HepG2 (cell line): Measurements from ENCODE around the gene ANKRD6. TPM values are rescaled to one million over a fixed set of nuclear protein-coding genes. Genes with fewer than 3 reads are reported as not detected.

Source experiments
- CEBPZ ChIP-seq: IDR thresholded peaks from 2 replicates; pipeline ENCODE4 v1.6.1; 2012; ENCODE audit warnings: low read length, improper control_type of control experiment
- ERF ChIP-seq: IDR thresholded peaks from 2 replicates; pipeline ENCODE4 v1.6.1; 2018; ENCODE audit warnings: missing biosample characterization, missing genetic modification reagents
- GABPA ChIP-seq, 2 experiments: IDR thresholded peaks; 2 replicates each; pipeline ENCODE4 v1.6.1; 2011 to 2016; ENCODE audit warnings: low read depth in 2 of 2, low read length in 1 of 2, missing biosample characterization in 1 of 2, missing genetic modification characterization in 1 of 2
- GATAD2A ChIP-seq: IDR thresholded peaks from 2 replicates; pipeline ENCODE4 v1.6.1; 2016
- NAIF1 ChIP-seq: sonication (generic); formaldehyde crosslinking; IDR thresholded peaks from 2 replicates; pipeline ENCODE4 v1.5.0; 2020; ENCODE audit warnings: mild to moderate bottlenecking, missing genetic modification reagents, borderline replicate concordance
- NBN ChIP-seq: fragments of 450-650 bp; conservative IDR thresholded peaks from 2 replicates; pipeline ENCODE4 v1.6.1; 2017
- SETDB1 ChIP-seq: sonication (generic); formaldehyde crosslinking; IDR thresholded peaks from 2 replicates; pipeline ENCODE4 v1.5.1; 2020; ENCODE audit warnings: missing genetic modification reagents, mild to moderate bottlenecking, borderline replicate concordance
- SMC3 ChIP-seq: IDR thresholded peaks from 2 replicates; pipeline ENCODE4 v1.6.1; 2011; ENCODE audit warnings: low read length, improper control_type of control experiment
- TMF1 ChIP-seq: sonication (generic); formaldehyde crosslinking; IDR thresholded peaks from 2 replicates; pipeline ENCODE4 v1.8.1; 2022; ENCODE audit warnings: low read depth, missing genetic modification reagents
- XRCC5 ChIP-seq: fragments of 200-400 bp; formaldehyde crosslinking; optimal IDR thresholded peaks from 2 replicates; pipeline ENCODE3; 2017; ENCODE audit warnings: mild to moderate bottlenecking, low read length
- ZBTB1 ChIP-seq: sonication (generic); formaldehyde crosslinking; IDR thresholded peaks from 2 replicates; pipeline ENCODE4 v1.4.0; 2020; ENCODE audit warnings: missing genetic modification reagents, borderline replicate concordance
- ZBTB3 ChIP-seq: sonication (generic); formaldehyde crosslinking; IDR thresholded peaks from 2 replicates; pipeline ENCODE4 v1.4.0; 2020; ENCODE audit warnings: low read depth, mild to moderate bottlenecking, moderate library complexity, missing genetic modification reagents, borderline replicate concordance
- ZBTB7B ChIP-seq: sonication (generic); formaldehyde crosslinking; IDR thresholded peaks from 2 replicates; pipeline ENCODE4 v1.4.0; 2020; ENCODE audit warnings: missing genetic modification reagents
- ZFP90 ChIP-seq: sonication (generic); formaldehyde crosslinking; IDR thresholded peaks from 2 replicates; pipeline ENCODE4 v1.8.0; 2022; ENCODE audit warnings: missing genetic modification reagents, mild to moderate bottlenecking, inconsistent platforms, borderline replicate concordance
- ZNF136 ChIP-seq: sonication (generic); formaldehyde crosslinking; IDR thresholded peaks from 2 replicates; pipeline ENCODE4 v1.8.1; 2022; ENCODE audit warnings: low read depth, mild to moderate bottlenecking, moderate library complexity, missing genetic modification reagents
- ZNF263 ChIP-seq: sonication (generic); formaldehyde crosslinking; IDR thresholded peaks from 2 replicates; pipeline ENCODE4 v1.4.0; 2020; ENCODE audit warnings: missing genetic modification reagents
- ZNF276 ChIP-seq: sonication (generic); formaldehyde crosslinking; IDR thresholded peaks from 2 replicates; pipeline ENCODE4 v1.4.0; 2020; ENCODE audit warnings: mild to moderate bottlenecking, low read depth, missing genetic modification reagents
- ZNF496 ChIP-seq: sonication (generic); formaldehyde crosslinking; IDR thresholded peaks from 2 replicates; pipeline ENCODE4 v1.8.1; 2023; ENCODE audit warnings: mild to moderate bottlenecking, moderate library complexity, missing genetic modification reagents; ENCODE audit not compliant: insufficient replicate concordance
- ZNF558 ChIP-seq: sonication (generic); formaldehyde crosslinking; IDR thresholded peaks from 2 replicates; pipeline ENCODE4 v1.9.0; 2022; ENCODE audit warnings: mild to moderate bottlenecking, missing genetic modification reagents, borderline replicate concordance
- ZNF605 ChIP-seq: sonication (generic); formaldehyde crosslinking; IDR thresholded peaks from 2 replicates; pipeline ENCODE4 v1.8.0; 2022; ENCODE audit warnings: mild to moderate bottlenecking, missing genetic modification reagents
- polyA plus RNA-seq, 8 experiments: library from polyadenylated mRNA; depleted of rRNA in 3 of 8; stranded (reverse) in 7 of 8; unstranded in 1 of 8; fragments of >200 nt; fragmentation: Illumina TruSeq in 4 of 8; extraction: Trizol in 4 of 8; gene quantifications; 2 replicates each; pipeline versions ENCODE4 v1.2.1 to v1.2.3, GENCODE V29; 2011 to 2016; ENCODE audit warnings: low read depth in 4 of 8, missing spikeins in 1 of 8, mixed read lengths in 1 of 8; ENCODE audit not compliant: insufficient read depth in 1 of 8
- total RNA-seq, 5 experiments: library from RNA; depleted of rRNA; stranded (reverse); fragments of >200 nt; fragmentation: Illumina TruSeq; extraction: Trizol; gene quantifications; 2 replicates each; pipeline ENCODE4 v1.2.3, GENCODE V29; 2016; ENCODE audit warnings: low read depth in 1 of 5
- TF ChIP-seq, protein P1 (sequence below): IDR thresholded peaks from 2 replicates; pipeline ENCODE4 v1.4.0; 2020; ENCODE audit warnings: mild to moderate bottlenecking, missing genetic modification reagents

Gene ANKRD6
- total and polyA plus RNA-seq, 2 of the 13 experiments (the other 11 are each of a cell fraction or from before 2014, with no cell fraction given) = 0.18 to 0.36 TPM

GRCh38 chr6:89567630-89568390 is 134.9 kb downstream of the ANKRD6 start (continued):
- TF ChIP-seq CEBPZ (no peak), ZBTB7B (CRISPR knock-in tag) (0 out of 2 replicates have a peak, but pooled peaks have one; percentile 51), GABPA (IDR thresholded peaks at IDR 0.05; ENCODE audit: low read depth, low read length) (no peak), GABPA (CRISPR knock-in tag; IDR thresholded peaks at IDR 0.05; ENCODE audit: low read depth) (no peak), TMF1 (CRISPR knock-in tag) (no peak), XRCC5 (no peak), ZFP90 (CRISPR knock-in tag) (no peak), ZNF496 (no peak), ZNF136 (CRISPR knock-in tag) (no peak), ERF (0 out of 2 replicates have a peak, but pooled peaks have one; percentile 29), ZNF605 (CRISPR knock-in tag) (0 out of 2 replicates have a peak, but pooled peaks have one; percentile 37), ZNF263 (peak; percentile 60), ZBTB3 (CRISPR knock-in tag) (no peak), SETDB1 (CRISPR knock-in tag) (no peak), ZNF276 (no peak), ZNF558 (CRISPR knock-in tag) (no peak), NAIF1 (CRISPR knock-in tag) (no peak), GATAD2A (peak; percentile 30; the same call in 1 of the 2 replicates), ZBTB1 (CRISPR knock-in tag) (no peak), SMC3 (no peak), NBN (no peak)
- TF ChIP-seq, protein P1, sequence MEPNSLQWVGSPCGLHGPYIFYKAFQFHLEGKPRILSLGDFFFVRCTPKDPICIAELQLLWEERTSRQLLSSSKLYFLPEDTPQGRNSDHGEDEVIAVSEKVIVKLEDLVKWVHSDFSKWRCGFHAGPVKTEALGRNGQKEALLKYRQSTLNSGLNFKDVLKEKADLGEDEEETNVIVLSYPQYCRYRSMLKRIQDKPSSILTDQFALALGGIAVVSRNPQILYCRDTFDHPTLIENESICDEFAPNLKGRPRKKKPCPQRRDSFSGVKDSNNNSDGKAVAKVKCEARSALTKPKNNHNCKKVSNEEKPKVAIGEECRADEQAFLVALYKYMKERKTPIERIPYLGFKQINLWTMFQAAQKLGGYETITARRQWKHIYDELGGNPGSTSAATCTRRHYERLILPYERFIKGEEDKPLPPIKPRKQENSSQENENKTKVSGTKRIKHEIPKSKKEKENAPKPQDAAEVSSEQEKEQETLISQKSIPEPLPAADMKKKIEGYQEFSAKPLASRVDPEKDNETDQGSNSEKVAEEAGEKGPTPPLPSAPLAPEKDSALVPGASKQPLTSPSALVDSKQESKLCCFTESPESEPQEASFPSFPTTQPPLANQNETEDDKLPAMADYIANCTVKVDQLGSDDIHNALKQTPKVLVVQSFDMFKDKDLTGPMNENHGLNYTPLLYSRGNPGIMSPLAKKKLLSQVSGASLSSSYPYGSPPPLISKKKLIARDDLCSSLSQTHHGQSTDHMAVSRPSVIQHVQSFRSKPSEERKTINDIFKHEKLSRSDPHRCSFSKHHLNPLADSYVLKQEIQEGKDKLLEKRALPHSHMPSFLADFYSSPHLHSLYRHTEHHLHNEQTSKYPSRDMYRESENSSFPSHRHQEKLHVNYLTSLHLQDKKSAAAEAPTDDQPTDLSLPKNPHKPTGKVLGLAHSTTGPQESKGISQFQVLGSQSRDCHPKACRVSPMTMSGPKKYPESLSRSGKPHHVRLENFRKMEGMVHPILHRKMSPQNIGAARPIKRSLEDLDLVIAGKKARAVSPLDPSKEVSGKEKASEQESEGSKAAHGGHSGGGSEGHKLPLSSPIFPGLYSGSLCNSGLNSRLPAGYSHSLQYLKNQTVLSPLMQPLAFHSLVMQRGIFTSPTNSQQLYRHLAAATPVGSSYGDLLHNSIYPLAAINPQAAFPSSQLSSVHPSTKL (CRISPR knock-in tag) = peak; percentile 69
